Measurements from ENCODE around the gene CAPN1. TPM values are rescaled to one million over a fixed set of nuclear protein-coding genes. Genes with fewer than 3 reads are reported as not detected.

The CAPN1 gene
- total RNA-seq, 2 experiments from 2014 or later = 89.9 to 111 TPM

- Histone ChIP-seq H3K4me1 (ENCODE audit: insufficient read depth, low read length, poor library complexity, severe bottlenecking) (no peaks in the 10 kb centered on the region), H3K9me3 (ENCODE audit: low read length) (no peaks in the 10 kb centered on the region), H3K4me3 (ENCODE audit: low read depth, low read length, poor library complexity, severe bottlenecking) (no peak overlapping the region), H2AFZ (ENCODE audit: low read length) (no peak overlapping the region), H3K4me2 (ENCODE audit: low read length) (no peak overlapping the region), H4K20me1 (ENCODE audit: insufficient read depth, low read length) (no peaks in the 10 kb centered on the region), H3K36me3 (ENCODE audit: insufficient read depth, low read length) (no peaks in the 10 kb centered on the region), H3K9me2 (ENCODE audit: insufficient read depth, low read length) (no peaks in the 10 kb centered on the region), H3K27ac (ENCODE audit: low read depth, low read length, poor library complexity, severe bottlenecking) (no peak overlapping the region), H3K79me2 (ENCODE audit: insufficient read depth, low read depth, low read length) (no peaks in the 10 kb centered on the region)
- DNase-seq (ENCODE audit: low spot score) = peak; percentile 11
- BruUV-seq (replicated peaks) = no TSS peak
- ChIA-PET CTCF (ENCODE audit: unreplicated experiment) (no interaction called here), POLR2A (interaction anchor here (0.5 kb wide), 1 partner anchor 1745 kb away, joined by 4 read pairs; no protein-coding TSS in a partner anchor)
- intact Hi-C loops (cut with micrococcal nuclease; ENCODE audit: unreplicated experiment) = no loop called here
- TF ChIP-seq EZH2phosphoT487 (IDR thresholded peaks at IDR 0.05; ENCODE audit: borderline replicate concordance, low read depth, low read length) = no peak
- TF ChIP-seq, protein P1, sequence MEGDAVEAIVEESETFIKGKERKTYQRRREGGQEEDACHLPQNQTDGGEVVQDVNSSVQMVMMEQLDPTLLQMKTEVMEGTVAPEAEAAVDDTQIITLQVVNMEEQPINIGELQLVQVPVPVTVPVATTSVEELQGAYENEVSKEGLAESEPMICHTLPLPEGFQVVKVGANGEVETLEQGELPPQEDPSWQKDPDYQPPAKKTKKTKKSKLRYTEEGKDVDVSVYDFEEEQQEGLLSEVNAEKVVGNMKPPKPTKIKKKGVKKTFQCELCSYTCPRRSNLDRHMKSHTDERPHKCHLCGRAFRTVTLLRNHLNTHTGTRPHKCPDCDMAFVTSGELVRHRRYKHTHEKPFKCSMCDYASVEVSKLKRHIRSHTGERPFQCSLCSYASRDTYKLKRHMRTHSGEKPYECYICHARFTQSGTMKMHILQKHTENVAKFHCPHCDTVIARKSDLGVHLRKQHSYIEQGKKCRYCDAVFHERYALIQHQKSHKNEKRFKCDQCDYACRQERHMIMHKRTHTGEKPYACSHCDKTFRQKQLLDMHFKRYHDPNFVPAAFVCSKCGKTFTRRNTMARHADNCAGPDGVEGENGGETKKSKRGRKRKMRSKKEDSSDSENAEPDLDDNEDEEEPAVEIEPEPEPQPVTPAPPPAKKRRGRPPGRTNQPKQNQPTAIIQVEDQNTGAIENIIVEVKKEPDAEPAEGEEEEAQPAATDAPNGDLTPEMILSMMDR (conservative IDR thresholded peaks at IDR 0.05; ENCODE audit: low read length) = peak; percentile 48
Observed at GRCh38 chr11:65217441-65218423, 36.0 kb downstream of the CAPN1 start.

- BruUV-seq (replicated peaks) = no TSS peak
- H4K20me1 ChIP-seq (ENCODE audit: insufficient read depth, low read length) = no peaks in the 10 kb centered on the region
- H3K4me1 ChIP-seq (ENCODE audit: insufficient read depth, low read length, poor library complexity, severe bottlenecking) = no peaks in the 10 kb centered on the region
- no peak overlapping the region for H2AFZ ChIP-seq (ENCODE audit: low read length)
- H3K9me3 ChIP-seq (ENCODE audit: low read length) = no peaks in the 10 kb centered on the region
- H3K36me3 ChIP-seq (ENCODE audit: insufficient read depth, low read length) = no peaks in the 10 kb centered on the region
- no peak for DNase-seq (ENCODE audit: low spot score)
- no peak overlapping the region for H3K4me3 ChIP-seq (ENCODE audit: low read depth, low read length, poor library complexity, severe bottlenecking)
- no peaks in the 10 kb centered on the region for H3K79me2 ChIP-seq (ENCODE audit: insufficient read depth, low read depth, low read length)
- no peak overlapping the region for H3K27ac ChIP-seq (ENCODE audit: low read depth, low read length, poor library complexity, severe bottlenecking)
- no peak for TF ChIP-seq EZH2phosphoT487 (IDR thresholded peaks at IDR 0.05; ENCODE audit: borderline replicate concordance, low read depth, low read length)
- TF ChIP-seq, protein P1 (conservative IDR thresholded peaks at IDR 0.05; ENCODE audit: low read length) = no peak
- ChIA-PET CTCF (ENCODE audit: unreplicated experiment) (no interaction called here), POLR2A (interaction anchor here (0.5 kb wide), 1 partner anchor 1744 kb away, joined by 4 read pairs; no protein-coding TSS in a partner anchor)
- intact Hi-C loops (cut with micrococcal nuclease; ENCODE audit: unreplicated experiment) = no loop called here
- no peaks in the 10 kb centered on the region for H3K9me2 ChIP-seq (ENCODE audit: insufficient read depth, low read length)
- no peak overlapping the region for H3K4me2 ChIP-seq (ENCODE audit: low read length)
Observed at GRCh38 chr11:65218446-65218845, 36.7 kb downstream of the CAPN1 start.

- H3K79me2 ChIP-seq (ENCODE audit: insufficient read depth, low read depth, low read length) = no peaks in the 10 kb centered on the region
- H3K9me3 ChIP-seq (ENCODE audit: low read length) = no peaks in the 10 kb centered on the region
- POLR2A ChIA-PET = no interaction called here
- H3K4me3 ChIP-seq (ENCODE audit: low read depth, low read length, poor library complexity, severe bottlenecking) = no peak overlapping the region
- no peaks in the 10 kb centered on the region for H3K36me3 ChIP-seq (ENCODE audit: insufficient read depth, low read length)
- CTCF ChIA-PET (ENCODE audit: unreplicated experiment) = interaction anchor here (1.1 kb wide), 1 partner anchor 31 kb away, joined by 3 read pairs; no protein-coding TSS in a partner anchor
- H3K4me1 ChIP-seq (ENCODE audit: insufficient read depth, low read length, poor library complexity, severe bottlenecking) = peaks cover 1% of the 10 kb centered on the region
- no peak overlapping the region for H3K4me2 ChIP-seq (ENCODE audit: low read length)
- no peak for DNase-seq (ENCODE audit: low spot score)
- H3K9me2 ChIP-seq (ENCODE audit: insufficient read depth, low read length) = no peaks in the 10 kb centered on the region
- intact Hi-C loops (cut with micrococcal nuclease; ENCODE audit: unreplicated experiment) = loop anchor here (10.0 kb wide), 1 partner anchor 95 kb away; the partner anchor contains the start of gene CDC42EP2
- no peaks in the 10 kb centered on the region for H4K20me1 ChIP-seq (ENCODE audit: insufficient read depth, low read length)
- no peak overlapping the region for H2AFZ ChIP-seq (ENCODE audit: low read length)
- no peak for TF ChIP-seq EZH2phosphoT487 (IDR thresholded peaks at IDR 0.05; ENCODE audit: borderline replicate concordance, low read depth, low read length)
- TF ChIP-seq, protein P1 (conservative IDR thresholded peaks at IDR 0.05; ENCODE audit: low read length) = no peak
- no TSS peak for BruUV-seq (replicated peaks)
- H3K27ac ChIP-seq (ENCODE audit: low read depth, low read length, poor library complexity, severe bottlenecking) = no peak overlapping the region
Observed at GRCh38 chr11:65219930-65220213, 38.1 kb downstream of the CAPN1 start.
